Neural progenitor cell (in vitro differentiated cells): ENCODE data around the gene PPP1R9A.

Source experiments
- EZH2phosphoT487 ChIP-seq: fragments of 200-600 bp; sonication (generic); IDR thresholded peaks from 2 replicates; pipeline ENCODE4 v1.6.1; 2017; ENCODE audit warnings: antibody characterized with exemption
- TF ChIP-seq, protein P1 (sequence below): fragments of 200-600 bp; sonication (generic); IDR thresholded peaks from 2 replicates; pipeline ENCODE4 v1.5.1; 2017; ENCODE audit warnings: antibody characterized with exemption, mild to moderate bottlenecking

- TF ChIP-seq, protein P1, sequence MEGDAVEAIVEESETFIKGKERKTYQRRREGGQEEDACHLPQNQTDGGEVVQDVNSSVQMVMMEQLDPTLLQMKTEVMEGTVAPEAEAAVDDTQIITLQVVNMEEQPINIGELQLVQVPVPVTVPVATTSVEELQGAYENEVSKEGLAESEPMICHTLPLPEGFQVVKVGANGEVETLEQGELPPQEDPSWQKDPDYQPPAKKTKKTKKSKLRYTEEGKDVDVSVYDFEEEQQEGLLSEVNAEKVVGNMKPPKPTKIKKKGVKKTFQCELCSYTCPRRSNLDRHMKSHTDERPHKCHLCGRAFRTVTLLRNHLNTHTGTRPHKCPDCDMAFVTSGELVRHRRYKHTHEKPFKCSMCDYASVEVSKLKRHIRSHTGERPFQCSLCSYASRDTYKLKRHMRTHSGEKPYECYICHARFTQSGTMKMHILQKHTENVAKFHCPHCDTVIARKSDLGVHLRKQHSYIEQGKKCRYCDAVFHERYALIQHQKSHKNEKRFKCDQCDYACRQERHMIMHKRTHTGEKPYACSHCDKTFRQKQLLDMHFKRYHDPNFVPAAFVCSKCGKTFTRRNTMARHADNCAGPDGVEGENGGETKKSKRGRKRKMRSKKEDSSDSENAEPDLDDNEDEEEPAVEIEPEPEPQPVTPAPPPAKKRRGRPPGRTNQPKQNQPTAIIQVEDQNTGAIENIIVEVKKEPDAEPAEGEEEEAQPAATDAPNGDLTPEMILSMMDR: no peak
- no peak for TF ChIP-seq EZH2phosphoT487
These were observed 389.6 kb downstream of the PPP1R9A start for GRCh38 chr7:95297041-95297440.
